WTC11 (cell line): ENCODE measurements around the gene OBSCN.

Experiments used
- CREB1 ChIP-seq: sonication (generic); formaldehyde crosslinking; IDR thresholded peaks from 2 replicates; pipeline ENCODE4 v1.8.0; 2023; ENCODE audit warnings: mild to moderate bottlenecking, missing genetic modification reagents
- ELF4 ChIP-seq: sonication (generic); formaldehyde crosslinking; IDR thresholded peaks from 2 replicates; pipeline ENCODE4 v1.8.1; 2022; ENCODE audit warnings: low read depth, mild to moderate bottlenecking, moderate library complexity, missing genetic modification reagents
- FOXK1 ChIP-seq: sonication (generic); formaldehyde crosslinking; IDR thresholded peaks from 2 replicates; pipeline ENCODE4 v1.8.0; 2022; ENCODE audit warnings: mild to moderate bottlenecking, moderate library complexity, missing genetic modification reagents
- ZNF138 ChIP-seq: sonication (generic); formaldehyde crosslinking; conservative IDR thresholded peaks from 2 replicates; pipeline ENCODE4 v1.8.1; 2022; ENCODE audit warnings: mild to moderate bottlenecking, moderate library complexity, missing genetic modification reagents
- TF ChIP-seq, protein P1 (sequence below): fragments of 200-600 bp; IDR thresholded peaks from 2 replicates; pipeline ENCODE4 v1.8.0; 2022; ENCODE audit warnings: antibody characterized with exemption
- TF ChIP-seq, protein P2 (sequence below): sonication (generic); formaldehyde crosslinking; IDR thresholded peaks from 2 replicates; pipeline ENCODE4 v1.8.1; 2022; ENCODE audit warnings: low read depth, missing genetic modification reagents, borderline replicate concordance
- TF ChIP-seq, protein P3 (sequence below): sonication (generic); formaldehyde crosslinking; conservative IDR thresholded peaks from 2 replicates; pipeline ENCODE4 v1.8.1; 2023; ENCODE audit warnings: mild to moderate bottlenecking, low read depth, missing genetic modification reagents, moderate library complexity

DNA sequence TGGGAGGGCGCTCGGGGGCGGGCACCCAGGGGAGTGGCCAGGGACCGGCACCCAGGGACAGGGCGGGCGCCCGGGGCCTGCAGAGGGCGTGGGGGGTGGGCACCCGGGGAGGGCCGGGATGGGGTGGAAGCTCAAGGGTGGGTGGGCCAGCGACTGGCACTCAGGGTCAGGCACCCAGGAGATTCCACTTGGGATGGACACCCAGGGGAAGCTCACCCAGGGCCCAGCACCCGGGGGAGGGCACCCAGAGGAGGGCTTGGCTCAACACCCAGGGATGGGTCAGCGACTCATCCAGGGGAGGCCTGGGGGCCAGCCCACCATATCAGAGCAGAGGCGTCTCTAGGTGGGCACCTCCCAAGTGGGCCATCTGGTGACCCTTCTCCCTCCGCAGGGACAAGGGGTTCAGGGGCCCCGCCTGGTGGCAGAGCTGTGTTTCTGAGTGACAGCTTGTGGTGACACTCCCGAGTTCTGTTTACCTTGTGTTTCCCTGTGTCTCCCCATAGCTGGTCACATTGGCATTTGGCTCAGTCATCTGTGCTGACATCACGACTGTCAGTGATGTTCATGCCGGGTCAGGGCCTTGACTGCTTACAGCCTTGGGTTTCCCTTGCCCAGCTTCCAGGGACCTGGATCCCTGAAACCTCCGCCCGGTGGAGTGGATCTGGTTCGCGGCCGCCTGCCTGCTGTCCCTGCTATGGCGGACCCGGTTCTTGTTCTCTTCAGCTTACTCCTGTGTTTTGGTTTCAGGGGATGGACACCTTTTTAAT lies 41.5 kb upstream of the OBSCN start:
- TF ChIP-seq FOXK1 (CRISPR knock-in tag) (no peak), ELF4 (CRISPR knock-in tag) (no peak), ZNF138 (CRISPR knock-in tag) (no peak), CREB1 (CRISPR knock-in tag) (no peak)
- TF ChIP-seq, protein P1, sequence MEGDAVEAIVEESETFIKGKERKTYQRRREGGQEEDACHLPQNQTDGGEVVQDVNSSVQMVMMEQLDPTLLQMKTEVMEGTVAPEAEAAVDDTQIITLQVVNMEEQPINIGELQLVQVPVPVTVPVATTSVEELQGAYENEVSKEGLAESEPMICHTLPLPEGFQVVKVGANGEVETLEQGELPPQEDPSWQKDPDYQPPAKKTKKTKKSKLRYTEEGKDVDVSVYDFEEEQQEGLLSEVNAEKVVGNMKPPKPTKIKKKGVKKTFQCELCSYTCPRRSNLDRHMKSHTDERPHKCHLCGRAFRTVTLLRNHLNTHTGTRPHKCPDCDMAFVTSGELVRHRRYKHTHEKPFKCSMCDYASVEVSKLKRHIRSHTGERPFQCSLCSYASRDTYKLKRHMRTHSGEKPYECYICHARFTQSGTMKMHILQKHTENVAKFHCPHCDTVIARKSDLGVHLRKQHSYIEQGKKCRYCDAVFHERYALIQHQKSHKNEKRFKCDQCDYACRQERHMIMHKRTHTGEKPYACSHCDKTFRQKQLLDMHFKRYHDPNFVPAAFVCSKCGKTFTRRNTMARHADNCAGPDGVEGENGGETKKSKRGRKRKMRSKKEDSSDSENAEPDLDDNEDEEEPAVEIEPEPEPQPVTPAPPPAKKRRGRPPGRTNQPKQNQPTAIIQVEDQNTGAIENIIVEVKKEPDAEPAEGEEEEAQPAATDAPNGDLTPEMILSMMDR, result no peak
- TF ChIP-seq, protein P2, sequence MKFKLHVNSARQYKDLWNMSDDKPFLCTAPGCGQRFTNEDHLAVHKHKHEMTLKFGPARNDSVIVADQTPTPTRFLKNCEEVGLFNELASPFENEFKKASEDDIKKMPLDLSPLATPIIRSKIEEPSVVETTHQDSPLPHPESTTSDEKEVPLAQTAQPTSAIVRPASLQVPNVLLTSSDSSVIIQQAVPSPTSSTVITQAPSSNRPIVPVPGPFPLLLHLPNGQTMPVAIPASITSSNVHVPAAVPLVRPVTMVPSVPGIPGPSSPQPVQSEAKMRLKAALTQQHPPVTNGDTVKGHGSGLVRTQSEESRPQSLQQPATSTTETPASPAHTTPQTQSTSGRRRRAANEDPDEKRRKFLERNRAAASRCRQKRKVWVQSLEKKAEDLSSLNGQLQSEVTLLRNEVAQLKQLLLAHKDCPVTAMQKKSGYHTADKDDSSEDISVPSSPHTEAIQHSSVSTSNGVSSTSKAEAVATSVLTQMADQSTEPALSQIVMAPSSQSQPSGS, result no peak
- TF ChIP-seq, protein P3, sequence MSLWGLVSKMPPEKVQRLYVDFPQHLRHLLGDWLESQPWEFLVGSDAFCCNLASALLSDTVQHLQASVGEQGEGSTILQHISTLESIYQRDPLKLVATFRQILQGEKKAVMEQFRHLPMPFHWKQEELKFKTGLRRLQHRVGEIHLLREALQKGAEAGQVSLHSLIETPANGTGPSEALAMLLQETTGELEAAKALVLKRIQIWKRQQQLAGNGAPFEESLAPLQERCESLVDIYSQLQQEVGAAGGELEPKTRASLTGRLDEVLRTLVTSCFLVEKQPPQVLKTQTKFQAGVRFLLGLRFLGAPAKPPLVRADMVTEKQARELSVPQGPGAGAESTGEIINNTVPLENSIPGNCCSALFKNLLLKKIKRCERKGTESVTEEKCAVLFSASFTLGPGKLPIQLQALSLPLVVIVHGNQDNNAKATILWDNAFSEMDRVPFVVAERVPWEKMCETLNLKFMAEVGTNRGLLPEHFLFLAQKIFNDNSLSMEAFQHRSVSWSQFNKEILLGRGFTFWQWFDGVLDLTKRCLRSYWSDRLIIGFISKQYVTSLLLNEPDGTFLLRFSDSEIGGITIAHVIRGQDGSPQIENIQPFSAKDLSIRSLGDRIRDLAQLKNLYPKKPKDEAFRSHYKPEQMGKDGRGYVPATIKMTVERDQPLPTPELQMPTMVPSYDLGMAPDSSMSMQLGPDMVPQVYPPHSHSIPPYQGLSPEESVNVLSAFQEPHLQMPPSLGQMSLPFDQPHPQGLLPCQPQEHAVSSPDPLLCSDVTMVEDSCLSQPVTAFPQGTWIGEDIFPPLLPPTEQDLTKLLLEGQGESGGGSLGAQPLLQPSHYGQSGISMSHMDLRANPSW, result no peak
